HEK293 (cell line): ENCODE data around the gene BCAS3.

Source experiments
- CTCF ChIP-seq: fragments of 450-650 bp; formaldehyde crosslinking; IDR thresholded peaks from 2 replicates; pipeline ENCODE4 v1.5.1; 2016; ENCODE audit warnings: missing biosample characterization, missing genetic modification characterization
- ZFP41 ChIP-seq: fragments of 450-650 bp; formaldehyde crosslinking; IDR thresholded peaks from 2 replicates; pipeline ENCODE4 v1.5.1; 2016; ENCODE audit warnings: missing biosample characterization, missing genetic modification characterization, borderline replicate concordance
- ZNF133 ChIP-seq: fragments of 450-650 bp; formaldehyde crosslinking; IDR thresholded peaks from 2 replicates; pipeline ENCODE4 v1.5.1; 2016; ENCODE audit warnings: missing biosample characterization, missing genetic modification characterization
- ZNF140 ChIP-seq: fragments of 450-650 bp; formaldehyde crosslinking; IDR thresholded peaks from 2 replicates; pipeline ENCODE4 v1.5.1; 2016; ENCODE audit warnings: missing biosample characterization, missing genetic modification characterization
- ZNF302 ChIP-seq: fragments of 450-650 bp; formaldehyde crosslinking; IDR thresholded peaks from 2 replicates; pipeline ENCODE4 v1.5.1; 2016; ENCODE audit warnings: missing biosample characterization, missing genetic modification characterization, low read depth
- ZNF548 ChIP-seq: fragments of 450-650 bp; formaldehyde crosslinking; IDR thresholded peaks from 2 replicates; pipeline ENCODE4 v1.5.1; 2016; ENCODE audit warnings: missing biosample characterization, missing genetic modification characterization

GRCh38 chr17:61144617-61145564 lies 467.2 kb downstream of the BCAS3 start:
- no peak for TF ChIP-seq CTCF
- TF ChIP-seq ZFP41 (tag by site-specific recombination), result no peak
- TF ChIP-seq ZNF548 (tag by site-specific recombination), result no peak
- TF ChIP-seq ZNF133 (tag by site-specific recombination), result no peak
- no peak for TF ChIP-seq ZNF302 (tag by site-specific recombination)
- no peak for TF ChIP-seq ZNF140 (tag by site-specific recombination)
